Activated CD4-positive, alpha-beta T cell treated with anti-CD3 and anti-CD28 coated beads, Interleukin-2, Interleukin-4, amounts not matched to agents 100 ng/mL and 50 ng/mL, durations not matched to agents 16 hours and 8 hours (primary cell): ENCODE data around the gene ACSF2.

ENCODE experiments used
- DNase-seq: peaks from one replicate; pipeline ENCODE4 v3.0.0-alpha.2; 2020; ENCODE audit warnings: low spot score

ACSF2 gene

DNA sequence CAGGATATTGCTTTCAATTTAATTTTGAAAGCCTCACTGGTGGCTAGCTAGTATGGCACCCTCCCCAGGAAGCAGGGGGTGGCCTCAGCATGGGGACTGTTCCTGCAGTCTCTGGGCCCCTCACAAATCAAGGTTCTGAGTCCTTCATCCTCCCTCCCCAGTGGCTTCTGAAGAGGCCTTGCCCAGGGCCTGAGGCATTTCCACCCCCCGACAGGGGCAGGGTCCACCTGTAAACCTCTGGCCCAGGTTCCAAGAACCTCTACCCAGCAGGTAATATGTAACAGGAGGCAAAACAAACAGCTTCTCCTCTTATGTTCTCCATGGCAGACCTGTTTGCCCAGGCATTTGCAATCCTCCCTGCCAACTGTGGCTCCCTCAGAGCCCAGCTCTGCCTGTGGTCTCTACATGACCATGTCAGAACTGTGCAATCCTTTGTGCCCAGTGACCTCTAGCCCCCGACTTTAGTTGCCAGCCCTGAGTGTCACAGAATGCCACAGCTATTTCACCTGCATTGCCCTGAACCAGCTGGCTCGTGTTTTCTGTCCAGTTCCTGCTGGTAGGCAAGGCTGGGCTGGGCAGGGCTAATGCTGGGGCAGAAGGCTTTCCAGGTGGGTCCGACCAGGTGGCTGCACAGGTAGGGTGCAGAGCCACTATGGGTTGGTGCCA is 14.3 kb downstream of the ACSF2 start:
- DNase-seq = no peak

DNA sequence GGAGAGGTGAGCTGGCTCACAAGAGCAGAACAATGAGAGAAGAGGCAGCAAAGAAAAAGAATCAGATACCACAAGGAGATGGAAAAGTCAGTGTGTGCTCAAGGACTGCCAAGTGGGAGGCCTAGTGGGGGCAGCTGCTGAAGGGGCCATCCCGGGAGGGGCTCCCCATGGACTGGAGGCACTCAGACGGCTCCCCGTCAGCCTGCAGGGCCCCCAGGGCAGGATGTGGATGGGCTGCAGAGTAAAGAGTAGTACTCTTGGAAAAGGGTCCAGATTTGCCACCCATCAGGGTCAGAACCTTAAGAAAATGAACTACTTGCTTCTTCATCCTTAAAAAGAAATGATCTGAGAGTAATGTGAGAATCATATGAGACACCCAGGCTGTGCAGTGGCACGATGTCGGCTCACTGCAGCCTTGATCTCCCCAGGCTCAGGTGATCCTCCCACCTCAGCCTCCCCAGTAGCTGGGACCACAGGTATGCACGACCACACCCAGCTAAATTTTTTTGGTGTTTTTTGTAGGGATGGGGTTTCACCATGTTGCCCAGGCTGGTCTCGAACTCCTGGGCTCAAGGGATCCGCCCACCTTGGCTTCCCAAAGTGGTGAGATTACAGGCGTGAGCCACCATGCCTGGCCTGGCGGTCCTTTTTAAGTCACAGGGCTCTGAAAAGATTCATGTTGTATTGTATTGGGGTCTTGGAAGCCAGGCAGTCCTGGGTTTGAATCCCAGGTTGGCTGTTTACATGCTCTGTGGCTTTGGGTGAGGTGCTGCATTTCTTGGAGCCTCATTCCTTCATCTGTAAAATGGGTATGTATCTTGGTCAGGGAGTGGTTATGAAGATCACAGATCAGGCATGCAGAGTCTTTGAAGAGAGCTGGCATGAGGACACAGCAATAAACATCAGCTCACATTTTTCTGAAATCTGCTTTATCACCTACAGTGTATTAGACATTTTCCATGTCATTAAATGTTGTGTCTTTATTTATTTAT is 15.1 kb downstream of the ACSF2 start:
- no peak for DNase-seq

- no peak for DNase-seq
Observed at GRCh38 chr17:50443505-50443974, 17.5 kb downstream of the ACSF2 start.

DNA sequence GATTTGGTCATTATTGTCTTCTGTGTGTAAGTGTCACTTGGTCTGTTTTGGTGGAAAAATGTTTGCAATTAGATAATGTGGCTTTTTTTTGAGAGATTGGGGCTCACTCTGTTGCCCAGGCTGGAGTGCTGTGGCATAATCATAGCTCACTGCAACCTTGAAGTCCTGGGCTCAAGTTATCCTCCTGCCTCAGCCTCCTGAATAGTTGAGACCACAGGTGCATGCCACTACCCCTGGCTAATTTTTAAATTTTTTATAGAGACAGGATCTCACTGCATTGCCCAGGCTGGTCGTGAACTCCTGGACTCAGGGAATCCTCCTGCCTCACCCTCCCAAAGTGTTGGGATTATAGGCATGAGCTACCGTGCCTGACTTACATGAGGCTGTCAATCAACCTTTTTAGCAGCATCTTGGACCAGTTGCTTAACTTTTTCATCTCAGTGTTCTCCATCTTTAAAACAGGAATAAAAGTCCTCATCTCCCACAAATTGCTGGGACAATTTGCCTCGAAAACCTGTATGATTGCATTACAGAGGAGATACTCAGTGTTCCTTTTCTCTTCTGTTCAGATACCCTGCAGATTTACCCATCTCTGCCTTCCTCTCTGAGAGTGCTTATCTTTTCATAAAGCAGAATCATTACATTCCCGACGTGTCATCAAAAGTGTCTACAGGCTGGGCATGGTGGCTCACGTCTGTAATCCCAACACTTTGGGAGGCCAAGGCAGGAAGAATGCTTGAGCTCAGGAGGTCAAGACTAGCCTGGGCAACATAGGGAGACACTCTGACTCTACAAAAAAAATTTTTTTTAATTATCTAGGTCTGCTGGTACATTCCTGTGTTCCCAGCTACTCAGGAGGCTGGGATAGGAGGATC is 19.1 kb downstream of the ACSF2 start:
- no peak for DNase-seq

DNA sequence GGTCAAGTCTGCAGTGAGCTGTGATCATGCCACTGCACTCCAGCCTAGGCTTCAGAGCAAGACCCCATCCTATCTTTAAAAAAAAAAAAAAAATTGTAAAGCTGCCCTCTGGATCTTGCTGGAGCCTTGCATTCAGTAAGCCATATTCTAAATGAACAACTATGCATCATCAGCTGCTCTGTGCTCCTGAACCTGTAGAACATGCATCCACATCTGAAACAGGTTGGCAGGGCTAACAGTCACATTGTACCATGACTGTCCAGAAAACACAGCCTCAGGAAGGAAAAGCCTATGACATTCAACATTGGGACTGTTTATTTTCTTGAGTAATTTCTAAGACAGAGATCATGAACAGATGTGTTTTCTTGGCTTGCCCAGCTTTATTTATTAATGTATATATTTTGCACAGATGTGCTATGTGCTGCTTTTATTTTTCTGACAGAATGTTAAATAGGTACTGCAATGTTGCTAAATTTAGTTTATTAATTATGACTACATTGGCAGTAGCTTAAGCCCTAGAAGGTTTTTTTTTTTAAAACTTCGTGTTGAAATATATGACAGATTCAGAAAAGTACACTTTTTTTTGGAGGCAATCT is 19.8 kb downstream of the ACSF2 start:
- DNase-seq = no peak

DNA sequence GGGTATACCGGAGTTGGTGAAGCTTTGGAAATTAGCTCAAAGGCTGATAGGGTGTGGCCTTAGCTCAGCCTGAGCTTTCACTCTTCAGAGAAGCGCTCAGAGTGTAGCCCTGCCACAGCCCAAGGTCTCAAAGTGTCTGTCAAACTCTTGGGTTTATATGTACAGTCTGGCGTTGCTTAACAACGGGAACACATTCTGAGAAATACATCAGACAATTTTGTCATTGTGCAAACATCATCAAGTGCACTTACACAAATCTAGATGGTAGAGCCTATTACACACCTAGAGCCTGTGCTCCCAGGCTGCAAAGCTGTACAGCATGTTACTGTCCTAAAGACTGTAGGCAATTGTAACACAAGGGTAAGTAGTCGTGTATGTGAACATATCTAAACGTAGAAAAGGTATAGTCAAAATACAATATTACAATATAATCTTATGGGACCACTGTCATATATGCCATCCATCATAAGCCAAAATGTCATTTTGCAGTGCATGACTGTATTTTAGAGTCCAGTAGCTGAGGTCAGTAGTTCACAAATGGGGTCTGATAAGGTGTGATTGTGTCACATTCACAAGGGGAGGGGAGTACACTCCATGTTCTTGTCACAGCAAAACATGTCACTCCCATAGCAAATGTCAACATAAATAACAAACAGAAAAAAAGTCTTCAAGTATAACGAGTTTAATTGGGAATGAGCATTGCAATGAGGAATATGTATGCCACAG is 22.0 kb downstream of the ACSF2 start:
- DNase-seq = no peak

- no peak for DNase-seq
Observed at GRCh38 chr17:50448643-50449042, 22.6 kb downstream of the ACSF2 start.

DNA sequence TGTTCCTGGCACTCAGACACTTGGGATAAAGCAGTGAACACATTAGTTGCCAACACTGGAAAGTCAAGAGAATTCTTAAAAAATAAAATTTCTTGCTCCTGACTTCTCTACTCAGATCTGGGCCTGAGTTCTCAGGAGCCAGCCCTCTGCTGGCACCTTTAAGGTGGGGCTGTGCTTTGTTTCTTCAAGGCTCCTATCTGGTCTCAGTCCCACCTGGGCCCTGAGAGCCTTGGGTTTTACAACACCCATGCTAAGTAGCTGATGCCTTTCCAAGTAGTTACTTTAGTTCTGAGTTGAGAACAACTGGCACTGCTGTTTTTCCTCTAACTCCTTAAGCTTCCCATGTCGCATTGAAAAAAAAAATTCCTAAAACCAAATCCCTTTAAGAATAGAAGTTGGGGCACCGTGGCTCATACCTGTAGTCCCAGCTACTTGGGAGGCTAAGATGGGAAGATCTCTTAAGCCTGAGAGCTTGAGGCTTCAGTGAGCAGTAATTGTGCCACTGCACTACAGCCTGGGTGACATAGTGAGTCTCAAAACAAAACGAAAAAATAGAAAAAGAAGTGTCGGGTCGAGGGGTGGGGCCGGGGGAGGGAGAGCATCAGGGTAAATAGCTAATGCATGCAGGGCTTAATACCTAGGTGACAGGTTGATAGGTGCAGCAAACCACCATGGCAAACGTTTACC is 26.1 kb downstream of the ACSF2 start:
- no peak for DNase-seq

DNA sequence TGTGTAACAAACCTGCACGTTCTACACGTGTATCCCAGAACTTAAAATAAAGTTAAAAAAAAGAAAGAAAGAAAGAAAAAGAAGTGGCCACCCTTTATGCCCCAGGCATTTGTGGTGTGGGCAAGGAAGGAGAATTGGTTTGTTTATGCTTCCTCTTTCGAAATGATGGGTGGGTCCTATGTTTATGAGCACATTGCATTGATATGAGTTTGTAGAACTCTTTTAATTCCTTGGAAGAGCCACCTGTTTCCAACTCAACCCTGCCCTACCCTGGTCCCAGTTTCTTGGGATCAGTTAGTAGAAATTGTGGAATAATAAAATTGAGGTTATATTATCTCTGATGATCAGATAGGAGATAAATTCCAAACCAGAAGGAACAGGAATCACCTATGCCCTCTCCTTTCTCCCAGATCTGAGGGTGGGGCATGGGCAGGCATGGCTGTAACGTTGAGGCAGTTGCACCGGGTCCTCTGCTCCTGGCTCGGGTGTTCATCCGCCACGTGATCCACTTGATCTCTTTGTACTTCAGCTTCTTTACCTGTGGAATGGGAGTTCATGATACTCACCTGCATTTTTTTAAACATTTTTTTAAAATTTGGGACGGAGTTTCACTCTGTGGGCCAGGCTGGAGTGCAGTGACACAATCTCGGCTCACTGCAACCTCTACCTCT is 26.7 kb downstream of the ACSF2 start:
- no peak for DNase-seq

GRCh38 chr17:50453901-50454300 is 27.9 kb downstream of the ACSF2 start:
- DNase-seq = no peak

DNA sequence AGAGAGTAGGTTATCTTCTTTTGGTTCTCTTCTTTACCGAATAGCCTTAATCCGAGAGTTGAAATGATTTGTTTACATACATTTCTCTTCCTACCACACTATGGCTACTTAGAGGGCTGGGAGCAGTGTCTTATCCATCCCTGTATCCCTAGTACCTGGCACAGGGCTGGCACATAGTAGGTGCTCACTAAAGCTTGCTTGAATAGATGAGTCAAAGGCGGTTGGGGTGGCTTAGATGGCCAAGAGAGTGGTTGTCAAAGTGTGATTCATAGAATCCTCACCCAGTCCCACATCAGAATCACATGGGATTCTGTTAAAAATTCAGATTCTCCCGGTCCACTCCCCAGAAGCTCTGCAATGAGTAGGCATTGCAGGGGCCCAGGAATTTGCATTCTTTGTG is 31.6 kb downstream of the ACSF2 start:
- no peak for DNase-seq

- DNase-seq = no peak
Observed at GRCh38 chr17:50458270-50458669, 32.3 kb downstream of the ACSF2 start.

DNA sequence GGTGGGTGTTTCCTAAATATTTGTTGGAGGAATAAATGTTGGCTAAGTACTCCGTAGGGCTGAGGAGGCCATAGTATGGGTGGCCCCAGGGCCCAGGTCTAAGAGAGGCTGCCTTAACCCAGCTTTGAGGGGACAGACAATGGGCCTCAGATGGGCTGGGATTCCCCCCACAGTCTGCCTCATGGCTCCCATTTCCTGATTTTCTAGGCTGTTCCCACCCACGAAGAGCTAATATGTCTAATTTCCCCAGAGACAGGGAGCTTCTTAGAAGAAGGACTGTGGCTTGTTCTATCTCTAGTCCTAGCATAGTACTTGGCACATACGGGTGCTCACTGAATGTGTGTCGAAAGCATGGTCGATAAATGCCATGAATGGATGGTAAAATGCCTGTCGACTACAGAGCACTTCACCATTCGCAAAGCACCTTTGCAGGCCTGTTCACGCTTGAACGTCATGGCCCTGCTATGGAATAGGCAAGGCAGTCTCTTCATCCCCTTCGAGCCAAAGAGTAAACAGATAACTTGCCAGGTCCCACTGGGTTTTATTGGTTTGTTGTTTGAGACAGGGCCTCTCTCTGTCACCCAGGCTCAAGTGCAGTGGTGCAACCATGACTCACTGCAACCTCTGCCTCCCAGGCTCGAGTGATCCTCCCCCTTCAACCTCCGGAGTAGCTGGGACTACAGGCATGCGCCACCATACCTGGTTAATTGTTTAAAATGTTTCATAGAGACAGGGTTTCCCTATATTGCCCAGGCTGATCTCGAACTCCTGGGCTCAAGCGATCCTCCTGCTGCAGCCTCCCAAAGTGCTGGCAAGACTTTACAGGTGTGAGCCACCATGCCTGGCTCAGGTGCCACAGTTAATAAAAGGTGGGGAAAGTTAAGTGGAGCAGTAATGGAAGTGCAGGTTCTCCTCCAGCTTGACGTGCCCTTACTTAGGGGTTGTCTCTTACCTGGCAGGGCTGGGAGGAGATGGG is 33.0 kb downstream of the ACSF2 start:
- DNase-seq = no peak

GRCh38 chr17:50459756-50460155 is 33.7 kb downstream of the ACSF2 start:
- no peak for DNase-seq

DNA sequence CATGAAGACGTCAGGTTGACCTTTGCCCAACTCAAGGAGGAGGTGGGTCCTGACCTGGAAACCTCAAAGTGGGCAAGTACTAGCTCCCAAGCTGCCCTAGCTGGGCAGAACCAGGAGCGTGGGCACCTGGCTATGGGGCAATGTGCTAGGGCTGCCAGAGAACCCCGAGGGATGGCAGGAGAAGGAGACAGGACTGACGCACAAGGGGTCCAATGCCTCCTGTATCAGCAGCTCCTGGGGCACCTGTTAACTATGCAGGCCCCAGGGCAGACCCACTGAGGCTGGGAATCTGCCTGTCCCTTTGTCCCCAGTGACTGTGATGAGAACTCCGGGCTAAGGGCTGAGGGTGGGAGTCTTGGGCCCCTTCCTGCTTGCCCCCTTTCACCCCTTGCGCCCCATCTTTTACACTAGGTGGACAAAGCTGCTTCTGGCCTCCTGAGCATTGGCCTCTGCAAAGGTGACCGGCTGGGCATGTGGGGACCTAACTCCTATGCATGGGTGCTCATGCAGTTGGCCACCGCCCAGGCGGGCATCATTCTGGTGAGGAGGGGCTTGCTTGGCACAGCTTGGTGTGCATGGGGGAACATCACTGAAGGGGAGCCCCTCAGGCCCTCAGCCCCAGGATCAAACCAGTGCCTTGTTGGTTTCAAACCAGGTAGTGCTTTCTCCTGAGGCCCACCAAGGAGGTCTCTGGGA is 35.0 kb downstream of the ACSF2 start:
- DNase-seq = no peak

GRCh38 chr17:50461550-50462132 is 35.6 kb downstream of the ACSF2 start:
- no peak for DNase-seq

DNA sequence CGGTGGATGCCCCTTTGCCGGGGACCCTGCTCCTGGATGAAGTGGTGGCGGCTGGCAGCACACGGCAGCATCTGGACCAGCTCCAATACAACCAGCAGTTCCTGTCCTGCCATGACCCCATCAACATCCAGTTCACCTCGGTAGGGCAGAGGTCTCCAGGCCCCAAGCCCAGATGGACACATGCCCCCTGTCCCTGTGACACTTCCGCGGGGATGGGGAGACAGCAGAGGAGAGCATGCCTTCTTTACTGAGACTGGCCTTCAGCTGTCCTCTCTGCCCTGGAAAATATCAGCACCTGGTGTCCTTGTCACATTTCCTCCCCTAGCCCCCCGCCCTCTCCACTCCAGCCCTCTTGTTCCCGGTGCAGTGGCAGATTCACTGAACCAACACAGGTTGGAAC is 36.4 kb downstream of the ACSF2 start:
- DNase-seq = no peak

GRCh38 chr17:50464121-50464520 is 38.1 kb downstream of the ACSF2 start:
- DNase-seq = no peak
